ENCODE data around the gene KLHL35.

GRCh38 chr11:75433443-75433842 lies 440 bp upstream of the KLHL35 start:
- TF ChIP-seq CTCF (IDR thresholded peaks at IDR 0.05; ENCODE audit: low read depth, low read length, missing input control) (no peak), SP1 (IDR thresholded peaks at IDR 0.05) (no peak), ZBTB33 (IDR thresholded peaks at IDR 0.05) (no peak), MAX (IDR thresholded peaks at IDR 0.05) (no peak), GABPA (IDR thresholded peaks at IDR 0.05 in 1 of 2, conservative IDR thresholded peaks at IDR 0.05 in 1 of 2) (no peak), RAD21 (IDR thresholded peaks at IDR 0.05) (no peak), ATF3 (IDR thresholded peaks at IDR 0.05) (no peak), EGR1 (IDR thresholded peaks at IDR 0.05; ENCODE audit: low read depth in 2 of 2) (no peak), YY1 (IDR thresholded peaks at IDR 0.05) (no peak)

All from liver (tissue), 3 donors.